ENCODE measurements around the gene DBF4. TPM values are rescaled to one million over a fixed set of nuclear protein-coding genes. Genes with fewer than 3 reads are reported as not detected.

The DBF4 gene
- total and polyA plus RNA-seq, 10 of the 15 experiments (the other 5 are each of a cell fraction or from before 2014, with no cell fraction given): 29.3 to 89.8 (median 62.4) TPM

DNA sequence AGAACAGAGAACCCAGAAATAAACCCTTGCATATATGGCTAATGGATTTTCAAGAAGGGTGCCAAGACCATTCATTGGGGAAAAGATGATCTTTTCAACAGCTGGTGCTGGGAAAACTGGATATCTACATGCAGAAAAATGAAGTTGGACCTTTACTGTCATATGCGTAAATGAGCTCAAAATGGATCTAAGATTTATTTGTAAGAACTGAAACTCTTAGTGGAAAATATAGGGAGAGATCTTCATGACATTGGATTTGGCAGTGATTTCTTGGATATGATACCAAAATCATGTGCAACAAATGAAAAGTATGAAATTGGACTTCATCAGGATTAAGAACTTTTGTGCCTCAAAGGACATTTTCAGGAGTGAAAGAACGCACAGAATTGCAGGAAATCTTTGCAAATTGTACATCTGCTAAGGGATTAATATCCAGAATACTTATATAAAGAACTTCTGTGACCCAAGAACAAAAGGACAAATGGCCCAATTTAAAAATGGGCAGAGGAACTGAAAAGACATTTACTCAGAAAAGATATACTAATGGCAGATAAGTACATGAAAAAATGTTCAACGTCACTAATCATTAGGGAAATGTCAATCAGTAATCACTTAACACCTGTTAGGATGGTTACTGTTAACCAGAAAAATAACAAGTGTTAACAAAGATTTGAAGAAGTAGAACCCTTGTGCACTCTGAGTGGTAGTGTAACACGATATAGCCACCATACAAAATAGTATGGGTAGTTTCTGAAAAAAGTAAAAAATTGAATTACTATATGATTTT is 6.1 kb downstream of the DBF4 start:
- ChIA-PET POLR2A (interaction anchor here (0.7 to 2.3 kb wide), 4 partner anchors 44 to 410 kb away, joined by 3 to 6 read pairs (median 4); partner anchors contain the start of gene ADAM22), RAD21 (ENCODE audit: unreplicated experiment) (interaction anchor here (1.0 to 1.8 kb wide), 4 partner anchors 52 to 376 kb away, joined by 3 to 6 read pairs (median 4); partner anchors contain the start of gene ADAM22), SMC1A (ENCODE audit: uncharacterized antibody, unreplicated experiment) (interaction anchor here (0.7 to 6.5 kb wide), 11 partner anchors 8 to 376 kb away, joined by 3 to 55 read pairs (median 4); no protein-coding TSS in a partner anchor), CTCF (interaction anchor here (0.8 to 3.2 kb wide), 10 partner anchors 10 to 377 kb away, joined by 3 to 12 read pairs (median 4); no protein-coding TSS in a partner anchor)
- no peak overlapping the region for H2AFZ ChIP-seq (ENCODE audit: control insufficient read depth, low read depth, low read length)
- DNase-seq (ENCODE audit: low read depth, low spot score) (no peak), FAIRE-seq (no peak), ATAC-seq (peak; percentile 23; the same call in 2 of the 3 replicates)
- H3K9ac ChIP-seq (ENCODE audit: control insufficient read depth, insufficient read depth, low read length): no peak overlapping the region
- no TSS peak for BruUV-seq (replicated peaks)
- H3K36me3 ChIP-seq (ENCODE audit: control insufficient read depth in 2 of 2, insufficient read depth in 2 of 2, low read length in 1 of 2): peaks cover 1 to 11% of the 10 kb centered on the region in 2 experiments
- no peaks in the 10 kb centered on the region for H3K27me3 ChIP-seq (replicated peaks in 1 of 2; ENCODE audit: control insufficient read depth in 2 of 2, insufficient read depth in 2 of 2, low read length in 1 of 2)
- WGBS (ENCODE audit: insufficient coverage, insufficient replicate concordance, low lambda C conversion rate, missing lambda C conversion rate): 85% methylated on average over 4 of the region's 4 CpGs
- in situ Hi-C loops (cut with MboI) (loop anchor here (5.0 to 10.0 kb wide), 2 partner anchors 80 to 568 kb away; no protein-coding TSS in a partner anchor), intact Hi-C loops (cut with micrococcal nuclease; ENCODE audit: unreplicated experiment) (loop anchor here (5.0 kb wide), 1 partner anchor 160 kb away; no protein-coding TSS in a partner anchor)
- no peaks in the 10 kb centered on the region for H3K4me1 ChIP-seq (ENCODE audit: control insufficient read depth, insufficient read depth, low read length)
- peaks cover 73% of the 10 kb centered on the region for H3K79me2 ChIP-seq (ENCODE audit: control insufficient read depth, insufficient read depth, low read length)
- H3K4me2 ChIP-seq (ENCODE audit: control insufficient read depth, insufficient read depth): 0 out of 2 replicates have a peak overlapping the region, but pooled peaks have one; percentile 13
- no peaks in the 10 kb centered on the region for H4K20me1 ChIP-seq (ENCODE audit: control insufficient read depth, insufficient read depth)
- H3K27ac ChIP-seq (ENCODE audit: control insufficient read depth, insufficient read depth): no peak overlapping the region
- no peak overlapping the region for H3K4me3 ChIP-seq
- peak; percentile 65; the same call in 1 of the 2 replicates for TF ChIP-seq MTA2 (IDR thresholded peaks at IDR 0.05; ENCODE audit: low read depth)
- TF ChIP-seq, protein P1, sequence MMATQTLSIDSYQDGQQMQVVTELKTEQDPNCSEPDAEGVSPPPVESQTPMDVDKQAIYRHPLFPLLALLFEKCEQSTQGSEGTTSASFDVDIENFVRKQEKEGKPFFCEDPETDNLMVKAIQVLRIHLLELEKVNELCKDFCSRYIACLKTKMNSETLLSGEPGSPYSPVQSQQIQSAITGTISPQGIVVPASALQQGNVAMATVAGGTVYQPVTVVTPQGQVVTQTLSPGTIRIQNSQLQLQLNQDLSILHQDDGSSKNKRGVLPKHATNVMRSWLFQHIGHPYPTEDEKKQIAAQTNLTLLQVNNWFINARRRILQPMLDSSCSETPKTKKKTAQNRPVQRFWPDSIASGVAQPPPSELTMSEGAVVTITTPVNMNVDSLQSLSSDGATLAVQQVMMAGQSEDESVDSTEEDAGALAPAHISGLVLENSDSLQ (IDR thresholded peaks at IDR 0.05): peak; percentile 71
- no peak for TF ChIP-seq RBBP5 (conservative IDR thresholded peaks at IDR 0.05)
- H3K9me3 ChIP-seq (replicated peaks; ENCODE audit: control insufficient read depth, insufficient read depth, low read length): no peaks in the 10 kb centered on the region

Data from GM12878 (cell line).